Uterus (tissue), 4 donors: ENCODE results near the gene TRIP12. TPM values are rescaled to one million over a fixed set of nuclear protein-coding genes. Genes with fewer than 3 reads are reported as not detected.
"Not testable (repeated sequence)": the region's sequence is repeated elsewhere in the genome, so short reads cannot be mapped to it uniquely, and the experiment has no call there.

Experiments
- DNase-seq, 2 donors: peaks; one replicate each; pipeline ENCODE4 v3.0.0-alpha.2; 2019 to 2020
- H3K27ac ChIP-seq, 2 donors: fragments of 200-600 bp; sonication (generic); 1 replicate in 1 of 2; 2 replicates in 1 of 2; pipeline ENCODE4 v1.5.1; 2016 to 2018
- H3K27me3 ChIP-seq, 2 donors: fragments of 200-600 bp; sonication (generic); one replicate each; pipeline ENCODE4 v1.5.1; 2018 to 2019; ENCODE audit warnings: control low read depth in 1 of 2
- H3K36me3 ChIP-seq, 2 donors: fragments of 200-600 bp; sonication (generic); one replicate each; pipeline ENCODE4 v1.5.1; 2019; ENCODE audit warnings: control low read depth in 1 of 2
- H3K4me1 ChIP-seq, 2 donors: fragments of 200-600 bp; sonication (generic); one replicate each; pipeline ENCODE4 v1.5.1; 2018 to 2019; ENCODE audit warnings: control low read depth in 1 of 2
- H3K4me3 ChIP-seq, 2 donors: fragments of 200-600 bp; sonication (generic); 1 replicate in 1 of 2; 2 replicates in 1 of 2; pipeline ENCODE4 v1.5.1; 2018 to 2019; ENCODE audit warnings: mild to moderate bottlenecking in 1 of 2
- H3K9me3 ChIP-seq, 2 donors: fragments of 200-600 bp; sonication (generic); one replicate each; pipeline ENCODE4 v1.5.1; 2019; ENCODE audit warnings: control low read depth in 1 of 2
- POLR2A ChIP-seq, 2 donors: fragments of 450-650 bp; IDR thresholded peaks; one replicate each; pipeline ENCODE4 v1.6.1; 2016; ENCODE audit warnings: antibody characterized with exemption in 2 of 2, mild to moderate bottlenecking in 1 of 2, moderate library complexity in 1 of 2
- intact Hi-C: fragments of 100-400 bp; cut with DNase I; formaldehyde crosslinking; loops from one replicate; pipeline ENCODE4 v1.15.1; 2023; ENCODE audit warnings: low total_unique reads
- total RNA-seq, 4 donors: library from RNA; depleted of rRNA in 3 of 4; stranded (reverse); fragments of >200 nt in 3 of 4; gene quantifications; one replicate each; pipeline versions ENCODE4 v1.1.0 to v1.2.4, GENCODE V29; 2014 to 2023
- TF ChIP-seq, protein P1 (sequence below), 4 experiments: fragments of 200-600 bp in 2 of 4; fragments of 450-650 bp in 2 of 4; sonication (generic) in 2 of 4; IDR thresholded peaks; one replicate each; pipeline ENCODE4 v1.5.1; 2016 to 2019; ENCODE audit warnings: antibody characterized with exemption in 4 of 4, mild to moderate bottlenecking in 2 of 4, moderate library complexity in 1 of 4
- donor health status: DM: yes; HTN: yes; CAD: no.

Gene TRIP12
- total RNA-seq, 4 donors from 2014 or later = 77.1 to 255 (median 197) TPM

DNA sequence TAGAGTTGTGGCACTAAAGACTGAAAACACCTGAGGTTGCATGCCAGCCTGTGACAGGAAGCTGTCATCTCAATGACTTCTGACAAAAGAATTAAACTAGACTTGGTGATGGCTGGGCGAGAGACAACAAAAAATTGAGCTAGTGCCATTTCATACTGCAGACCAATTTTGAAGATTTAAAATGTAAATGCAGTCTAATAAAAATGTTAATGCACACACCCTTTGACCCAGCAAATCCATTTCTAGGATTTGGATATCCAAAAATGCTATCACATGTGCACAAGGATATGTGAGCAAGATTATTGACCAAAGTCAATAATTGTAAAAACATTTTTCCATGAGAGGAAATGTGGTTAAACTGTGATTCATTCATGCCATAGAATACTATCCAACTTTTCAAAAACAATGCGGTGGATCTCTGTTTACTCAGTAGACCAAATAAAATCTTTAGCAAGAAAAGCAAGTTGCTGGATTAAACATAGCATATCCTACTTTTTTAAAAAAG, 6.1 kb upstream of the TRIP12 start:
- no peaks in the 10 kb centered on the region for H3K27me3 ChIP-seq
- intact Hi-C loops = no loop called here
- H3K36me3 ChIP-seq = no peaks in the 10 kb centered on the region
- no peak for TF ChIP-seq POLR2A (IDR thresholded peaks at IDR 0.05)
- TF ChIP-seq, protein P1, sequence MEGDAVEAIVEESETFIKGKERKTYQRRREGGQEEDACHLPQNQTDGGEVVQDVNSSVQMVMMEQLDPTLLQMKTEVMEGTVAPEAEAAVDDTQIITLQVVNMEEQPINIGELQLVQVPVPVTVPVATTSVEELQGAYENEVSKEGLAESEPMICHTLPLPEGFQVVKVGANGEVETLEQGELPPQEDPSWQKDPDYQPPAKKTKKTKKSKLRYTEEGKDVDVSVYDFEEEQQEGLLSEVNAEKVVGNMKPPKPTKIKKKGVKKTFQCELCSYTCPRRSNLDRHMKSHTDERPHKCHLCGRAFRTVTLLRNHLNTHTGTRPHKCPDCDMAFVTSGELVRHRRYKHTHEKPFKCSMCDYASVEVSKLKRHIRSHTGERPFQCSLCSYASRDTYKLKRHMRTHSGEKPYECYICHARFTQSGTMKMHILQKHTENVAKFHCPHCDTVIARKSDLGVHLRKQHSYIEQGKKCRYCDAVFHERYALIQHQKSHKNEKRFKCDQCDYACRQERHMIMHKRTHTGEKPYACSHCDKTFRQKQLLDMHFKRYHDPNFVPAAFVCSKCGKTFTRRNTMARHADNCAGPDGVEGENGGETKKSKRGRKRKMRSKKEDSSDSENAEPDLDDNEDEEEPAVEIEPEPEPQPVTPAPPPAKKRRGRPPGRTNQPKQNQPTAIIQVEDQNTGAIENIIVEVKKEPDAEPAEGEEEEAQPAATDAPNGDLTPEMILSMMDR (IDR thresholded peaks at IDR 0.05) = no peak
- H3K4me3 ChIP-seq = no peak overlapping the region
- H3K9me3 ChIP-seq = no peaks in the 10 kb centered on the region
- no peak overlapping the region for H3K27ac ChIP-seq
- DNase-seq = no peak
- no peaks in the 10 kb centered on the region for H3K4me1 ChIP-seq

DNA sequence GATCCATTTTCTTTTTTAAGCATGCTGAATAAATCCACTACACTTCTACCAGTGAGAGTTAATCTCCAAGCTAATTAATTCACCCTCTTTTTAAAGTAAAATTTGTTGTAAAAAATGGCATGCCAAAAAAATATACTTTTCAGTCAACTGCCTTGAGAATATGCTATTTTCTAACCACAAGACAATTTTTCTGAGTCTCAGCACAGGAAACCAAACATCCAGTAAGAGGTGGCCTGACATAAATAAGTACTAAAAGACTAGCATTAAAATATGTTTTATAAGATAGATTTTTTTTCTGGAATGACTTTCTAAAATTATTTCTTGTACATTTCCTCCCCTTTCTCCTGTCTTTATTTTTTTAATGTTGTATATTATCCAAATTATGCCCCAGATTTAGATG, 3.4 kb upstream of the TRIP12 start:
- TF ChIP-seq, protein P1 (IDR thresholded peaks at IDR 0.05) = no peak
- TF ChIP-seq POLR2A (IDR thresholded peaks at IDR 0.05) = no peak
- Histone ChIP-seq H3K36me3 (no peaks in the 10 kb centered on the region), H3K4me1 (no peaks in the 10 kb centered on the region), H3K9me3 (no peaks in the 10 kb centered on the region), H3K27ac (no peak overlapping the region), H3K4me3 (no peak overlapping the region), H3K27me3 (no peaks in the 10 kb centered on the region)
- DNase-seq = no peak
- intact Hi-C loops = no loop called here

DNA sequence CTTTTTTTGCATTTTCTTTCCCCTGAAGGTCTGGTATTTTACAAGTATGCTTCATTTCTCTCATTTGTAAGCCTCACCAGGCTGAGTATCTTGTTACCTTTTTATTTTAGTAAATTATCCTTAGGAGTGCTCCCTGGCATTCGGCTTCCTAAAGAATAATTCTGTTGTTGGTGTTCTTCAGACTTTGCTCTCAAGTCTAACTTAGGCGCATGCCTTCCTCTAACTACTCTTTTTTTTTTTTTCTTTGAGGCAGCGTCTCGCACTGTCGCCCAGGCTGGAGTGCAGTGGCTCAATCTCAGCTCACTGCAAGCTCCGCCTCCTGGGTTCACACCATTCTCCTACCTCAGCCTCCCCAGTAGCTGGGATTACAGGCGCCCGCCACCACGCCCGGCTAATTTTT, 2.7 kb upstream of the TRIP12 start:
- H3K36me3 ChIP-seq, H3K9me3 ChIP-seq, DNase-seq, H3K27me3 ChIP-seq, H3K4me1 ChIP-seq, H3K27ac ChIP-seq, intact Hi-C loops, H3K4me3 ChIP-seq: not testable (repeated sequence)

DNA sequence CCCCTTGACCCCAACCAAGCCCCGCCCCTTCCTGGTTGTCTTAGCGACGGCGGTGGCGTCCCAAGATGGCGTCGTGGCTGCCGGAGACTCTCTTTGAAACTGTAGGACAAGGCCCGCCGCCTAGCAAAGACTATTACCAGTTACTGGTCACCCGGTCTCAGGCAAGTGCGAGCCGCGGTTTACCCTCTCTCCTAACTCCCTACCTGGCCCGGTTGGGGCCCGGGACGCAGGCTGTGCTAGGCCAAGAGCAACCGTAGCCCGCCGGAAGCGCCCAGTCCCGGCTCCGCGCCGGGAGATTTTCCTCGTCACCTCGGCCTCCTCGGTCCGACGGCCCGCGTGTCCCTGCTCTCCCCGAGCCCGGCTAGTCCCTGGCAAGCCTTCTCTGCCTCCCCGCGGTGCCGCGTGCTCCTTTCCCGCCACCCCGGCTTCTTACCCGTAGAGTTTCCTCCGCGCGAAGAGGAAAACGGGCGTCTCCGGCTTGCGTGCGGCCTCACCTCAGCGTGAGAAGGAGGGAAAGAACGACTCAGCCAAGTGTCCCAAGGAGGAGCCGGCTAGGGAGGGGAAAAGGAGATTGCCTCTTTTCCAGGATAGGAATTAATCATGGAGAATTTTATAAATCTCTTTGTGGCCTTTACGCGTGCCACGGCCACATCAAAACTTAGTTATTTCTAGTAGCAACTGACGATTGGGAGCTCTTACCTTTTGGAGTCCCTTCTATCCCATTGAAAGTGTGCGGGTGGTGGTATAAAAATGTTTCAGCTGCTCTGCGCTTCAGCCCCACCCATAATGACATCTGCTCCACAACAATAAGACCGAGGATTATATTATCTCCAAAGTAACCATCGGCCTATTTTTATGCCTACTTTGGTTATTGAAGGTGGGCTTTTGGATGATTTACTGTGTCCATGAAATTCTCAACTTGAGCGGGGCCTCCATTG, 909 bp upstream of the TRIP12 start, which contains the start of gene FBXO36:
FBXO36 (plus strand) TSS at position 55 of the 938 bp plus-strand sequence; CDS start at position 66, 11 bp downstream.
- intact Hi-C loops = no loop called here
- TF ChIP-seq POLR2A (IDR thresholded peaks at IDR 0.05) = no peak
- TF ChIP-seq, protein P1 (IDR thresholded peaks at IDR 0.05) = no peak
- H3K9me3 ChIP-seq = no peaks in the 10 kb centered on the region
- no peaks in the 10 kb centered on the region for H3K4me1 ChIP-seq
- no peaks in the 10 kb centered on the region for H3K27me3 ChIP-seq
- H3K4me3 ChIP-seq = peak within 1 kb of the TSS; percentile 63 to 95
- peak within 1 kb of the TSS; percentile 93 to 99 for H3K27ac ChIP-seq
- DNase-seq = peak in 1 of 2 donors; percentile 27
- H3K36me3 ChIP-seq = no peaks in the 10 kb centered on the region

DNA sequence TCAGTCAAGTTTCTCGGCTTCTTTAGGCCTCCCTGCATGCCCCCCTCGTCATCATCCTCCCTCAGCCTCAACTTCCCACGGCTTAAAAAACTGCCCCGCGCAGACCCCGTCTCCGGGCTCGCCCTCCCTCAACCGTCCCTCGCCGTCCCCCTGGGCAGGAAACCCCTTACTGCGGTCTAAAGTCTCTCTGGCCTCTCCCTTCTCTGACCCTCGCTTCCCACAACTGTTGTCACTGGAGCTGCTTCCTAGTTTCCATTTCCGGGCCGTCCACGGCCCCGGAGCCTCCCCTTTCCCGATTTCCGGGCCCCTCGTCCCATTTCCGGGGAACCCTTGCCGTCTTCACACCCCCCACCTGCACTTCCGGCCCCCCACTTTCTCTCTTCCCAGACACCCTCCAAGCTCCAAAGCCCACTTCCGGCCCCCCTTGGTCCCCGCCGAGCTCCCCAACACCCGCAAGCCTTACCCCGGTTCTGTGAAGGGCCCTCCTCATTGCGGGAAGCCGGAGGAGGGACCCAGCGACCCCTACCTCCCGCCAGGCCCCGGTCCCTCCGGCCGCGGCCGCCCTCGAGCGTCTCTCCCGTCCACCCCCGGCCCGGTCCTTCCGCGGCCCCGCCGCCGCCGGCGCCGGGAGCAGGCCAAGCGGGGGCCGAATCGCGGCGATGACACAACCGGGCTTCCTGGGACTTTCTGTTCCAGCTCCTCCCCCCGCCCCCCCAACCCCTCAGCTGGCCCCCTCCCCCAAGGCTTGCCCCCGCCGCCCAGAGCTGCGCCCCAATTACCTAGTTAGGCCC, 513 bp downstream of the TRIP12 start:
- peak; percentile 68 to 76 for DNase-seq
- H3K4me3 ChIP-seq = peak overlapping the region; percentile 63 to 95
- TF ChIP-seq, protein P1 (IDR thresholded peaks at IDR 0.05) = no peak
- TF ChIP-seq POLR2A (IDR thresholded peaks at IDR 0.05) = peak in 1 of 2 donors; percentile 15
- H3K4me1 ChIP-seq = no peaks in the 10 kb centered on the region
- H3K27me3 ChIP-seq = no peaks in the 10 kb centered on the region
- H3K36me3 ChIP-seq = no peaks in the 10 kb centered on the region
- H3K27ac ChIP-seq = peak overlapping the region; percentile 93 to 99
- H3K9me3 ChIP-seq = no peaks in the 10 kb centered on the region
- intact Hi-C loops = no loop called here
